Mucosa of rectum (tissue), 2 donors: Measurements from ENCODE around the gene PSMA7.

Experiments
- H3K27ac ChIP-seq, 2 donors: one replicate each; pipeline ENCODE4 v1.7.0; 2013; ENCODE audit warnings: inconsistent platforms in 2 of 2, low read depth in 2 of 2, low read length in 2 of 2
- H3K27me3 ChIP-seq, 2 donors: one replicate each; pipeline ENCODE4 v1.7.0; 2013; ENCODE audit warnings: low read length in 2 of 2; ENCODE audit not compliant: control insufficient read depth in 2 of 2, insufficient read depth in 2 of 2
- H3K36me3 ChIP-seq, 2 donors: one replicate each; pipeline ENCODE4 v1.7.0; 2013; ENCODE audit warnings: low read length in 2 of 2; ENCODE audit not compliant: control insufficient read depth in 2 of 2, insufficient read depth in 2 of 2
- H3K4me1 ChIP-seq, 2 donors: one replicate each; pipeline ENCODE4 v1.7.0; 2013; ENCODE audit warnings: low read length in 2 of 2, mild to moderate bottlenecking in 1 of 2; ENCODE audit not compliant: control insufficient read depth in 2 of 2, insufficient read depth in 2 of 2
- H3K4me3 ChIP-seq, 2 donors: one replicate each; pipeline ENCODE4 v1.7.0; 2013; ENCODE audit warnings: low read length in 2 of 2
- H3K9ac ChIP-seq, 2 donors: one replicate each; pipeline ENCODE4 v1.7.0; 2013; ENCODE audit warnings: low read length in 2 of 2, low read depth in 1 of 2, mild to moderate bottlenecking in 1 of 2
- H3K9me3 ChIP-seq, 2 donors: one replicate each; pipeline ENCODE4 v1.7.0; 2013; ENCODE audit warnings: low read length in 2 of 2; ENCODE audit not compliant: control insufficient read depth in 2 of 2
- donor health status: healthy.
- donor health status: Normal muscosa, but diverticular disease.

Gene PSMA7

GRCh38 chr20:62171245-62171644 is 28.1 kb upstream of the PSMA7 start:
- no peaks in the 10 kb centered on the region for H3K9me3 ChIP-seq
- no peaks in the 10 kb centered on the region for H3K4me1 ChIP-seq
- H3K36me3 ChIP-seq: peaks cover 18 to 22% of the 10 kb centered on the region in 2 donors
- no peak overlapping the region for H3K9ac ChIP-seq
- H3K4me3 ChIP-seq: no peak overlapping the region
- no peak overlapping the region for H3K27ac ChIP-seq
- H3K27me3 ChIP-seq: no peaks in the 10 kb centered on the region

GRCh38 chr20:62170536-62170935 is 27.3 kb upstream of the PSMA7 start:
- Histone ChIP-seq H3K27ac (no peak overlapping the region), H3K27me3 (no peaks in the 10 kb centered on the region), H3K4me1 (no peaks in the 10 kb centered on the region), H3K4me3 (no peak overlapping the region), H3K9me3 (no peaks in the 10 kb centered on the region), H3K9ac (no peak overlapping the region), H3K36me3 (peaks cover 21 to 24% of the 10 kb centered on the region in 2 donors)

GRCh38 chr20:62168890-62169435 is 25.8 kb upstream of the PSMA7 start:
- H3K4me3 ChIP-seq: no peak overlapping the region
- no peaks in the 10 kb centered on the region for H3K4me1 ChIP-seq
- no peak overlapping the region for H3K27ac ChIP-seq
- H3K9me3 ChIP-seq: no peaks in the 10 kb centered on the region
- no peaks in the 10 kb centered on the region for H3K27me3 ChIP-seq
- H3K9ac ChIP-seq: no peak overlapping the region
- H3K36me3 ChIP-seq: peaks cover 25 to 34% of the 10 kb centered on the region in 2 donors

GRCh38 chr20:62168061-62168460 is 24.9 kb upstream of the PSMA7 start:
- no peaks in the 10 kb centered on the region for H3K27me3 ChIP-seq
- no peak overlapping the region for H3K9ac ChIP-seq
- H3K4me1 ChIP-seq: no peaks in the 10 kb centered on the region
- H3K9me3 ChIP-seq: no peaks in the 10 kb centered on the region
- H3K4me3 ChIP-seq: no peak overlapping the region
- no peak overlapping the region for H3K27ac ChIP-seq
- H3K36me3 ChIP-seq: peaks cover 25 to 38% of the 10 kb centered on the region in 2 donors

- peaks cover 29 to 39% of the 10 kb centered on the region in 2 donors for H3K36me3 ChIP-seq
Observed at GRCh38 chr20:62167474-62167873, 24.3 kb upstream of the PSMA7 start.

GRCh38 chr20:62165762-62166399 is 22.7 kb upstream of the PSMA7 start:
- Histone ChIP-seq H3K4me3 (no peak overlapping the region), H3K36me3 (peaks cover 38 to 50% of the 10 kb centered on the region in 2 donors), H3K4me1 (no peaks in the 10 kb centered on the region), H3K27me3 (no peaks in the 10 kb centered on the region), H3K9ac (no peak overlapping the region), H3K27ac (no peak overlapping the region), H3K9me3 (no peaks in the 10 kb centered on the region)

More at GRCh38 chr20:62167474-62167873, 24.3 kb upstream of the PSMA7 start:
- Histone ChIP-seq H3K4me3 (no peak overlapping the region), H3K27ac (no peak overlapping the region), H3K4me1 (no peaks in the 10 kb centered on the region), H3K27me3 (no peaks in the 10 kb centered on the region), H3K9me3 (no peaks in the 10 kb centered on the region), H3K9ac (no peak overlapping the region)

- no peaks in the 10 kb centered on the region for H3K4me1 ChIP-seq
- no peak overlapping the region for H3K27ac ChIP-seq
- peaks cover 41 to 55% of the 10 kb centered on the region in 2 donors for H3K36me3 ChIP-seq
- H3K27me3 ChIP-seq: no peaks in the 10 kb centered on the region
- no peaks in the 10 kb centered on the region for H3K9me3 ChIP-seq
- no peak overlapping the region for H3K9ac ChIP-seq
- no peak overlapping the region for H3K4me3 ChIP-seq
Observed at GRCh38 chr20:62164879-62165761, 21.9 kb upstream of the PSMA7 start.

GRCh38 chr20:62163986-62164762 is 21.0 kb upstream of the PSMA7 start:
- no peak overlapping the region for H3K27ac ChIP-seq
- H3K4me1 ChIP-seq: no peaks in the 10 kb centered on the region
- H3K4me3 ChIP-seq: no peak overlapping the region
- peaks cover 40 to 59% of the 10 kb centered on the region in 2 donors for H3K36me3 ChIP-seq
- no peaks in the 10 kb centered on the region for H3K9me3 ChIP-seq
- no peaks in the 10 kb centered on the region for H3K27me3 ChIP-seq
- no peak overlapping the region for H3K9ac ChIP-seq

- H3K4me1 ChIP-seq: no peaks in the 10 kb centered on the region
- no peak overlapping the region for H3K9ac ChIP-seq
- H3K27me3 ChIP-seq: no peaks in the 10 kb centered on the region
- no peak overlapping the region for H3K4me3 ChIP-seq
- no peak overlapping the region for H3K27ac ChIP-seq
- no peaks in the 10 kb centered on the region for H3K9me3 ChIP-seq
- H3K36me3 ChIP-seq: peaks cover 36 to 54% of the 10 kb centered on the region in 2 donors
Observed at GRCh38 chr20:62163485-62163865, 20.3 kb upstream of the PSMA7 start.
